DMS53 treated with DMSO at 0.1 percent for 48 hours (cell line): Measurements from ENCODE around the gene ZNF775.
A peak's percentile ranks its signal among the peaks of the same experiment; 100 is the strongest.

Experiments used
- DNase-seq: peaks from one replicate; lab custom pipeline; 2025; ENCODE audit not compliant: unreplicated experiment; lab: John Stamatoyannopoulos, UW

Gene ZNF775

GRCh38 chr7:150410131-150410530 lies 31.0 kb downstream of the ZNF775 start:
- DNase-seq = no peak

DNA sequence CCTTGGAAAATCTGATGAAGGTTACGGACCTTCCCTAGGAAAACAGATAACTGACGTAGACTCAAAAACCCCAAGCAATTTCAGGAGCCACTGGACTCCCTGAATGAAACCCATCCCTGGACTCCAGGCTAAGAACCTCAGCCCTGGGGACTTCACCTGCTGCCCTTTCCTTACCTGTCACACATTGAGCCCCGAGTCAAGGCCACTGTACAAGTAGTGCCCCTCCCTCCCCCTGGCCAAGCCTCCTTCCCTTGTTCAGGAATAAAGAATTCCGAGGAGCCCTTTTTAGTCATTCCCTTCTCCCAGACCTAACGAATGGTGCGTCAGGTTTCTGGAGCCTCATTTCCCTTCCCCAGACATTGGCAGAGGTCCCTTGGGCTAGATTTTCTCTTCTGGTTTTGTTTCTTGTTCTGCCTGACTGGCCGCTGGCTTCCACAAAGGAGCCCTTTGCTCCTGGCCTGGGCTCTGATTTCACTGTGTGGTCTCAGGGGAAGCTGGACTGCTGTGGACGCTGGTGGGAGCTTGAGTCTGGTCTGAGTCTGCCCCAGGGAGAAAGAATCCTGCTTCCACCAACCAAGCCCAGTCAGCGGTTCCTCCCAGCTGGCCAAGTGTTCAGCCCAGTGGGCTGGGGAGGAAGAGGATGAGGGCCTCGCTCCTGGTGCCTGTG lies 31.7 kb downstream of the ZNF775 start:
- DNase-seq = no peak

DNA sequence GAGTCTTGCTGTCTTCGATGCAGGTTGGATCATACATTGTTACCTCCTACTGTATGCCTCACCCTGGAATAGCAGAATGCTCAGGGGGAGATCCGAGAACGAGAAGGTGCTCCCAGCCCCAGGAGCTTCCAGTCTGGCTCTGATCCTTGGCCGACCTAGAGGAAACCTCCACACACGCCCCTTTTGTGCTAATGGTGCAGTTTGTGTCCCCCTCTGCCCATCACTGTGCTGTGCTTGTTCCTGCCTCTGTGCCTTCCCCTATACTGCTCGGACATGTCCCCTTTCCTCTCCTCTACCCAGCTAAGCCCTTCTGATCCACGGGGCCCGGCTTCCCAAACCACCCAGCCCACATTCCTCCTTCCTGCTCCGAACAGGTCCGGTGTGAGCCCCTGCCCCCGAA lies 32.5 kb downstream of the ZNF775 start:
- no peak for DNase-seq

DNA sequence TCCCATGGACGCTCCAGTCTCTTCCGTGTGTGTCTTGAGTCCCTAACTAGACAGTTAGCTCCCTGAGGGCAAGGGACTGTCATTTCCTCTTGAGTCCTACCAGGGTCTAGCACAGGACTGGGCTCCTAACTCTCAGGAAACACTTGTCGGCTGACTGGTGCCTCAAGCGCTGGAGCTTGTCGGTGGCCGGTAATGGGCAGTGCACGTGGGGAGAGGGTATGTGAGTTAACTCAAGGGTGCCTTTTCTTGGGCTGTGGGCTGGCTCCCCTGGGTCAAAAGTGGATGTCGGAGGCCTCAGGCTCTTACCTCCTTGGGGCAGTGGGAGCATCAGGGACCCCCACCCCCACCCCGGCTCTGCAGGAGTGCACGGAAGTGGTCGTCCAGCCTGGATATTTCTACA lies 32.9 kb downstream of the ZNF775 start:
- no peak for DNase-seq

DNA sequence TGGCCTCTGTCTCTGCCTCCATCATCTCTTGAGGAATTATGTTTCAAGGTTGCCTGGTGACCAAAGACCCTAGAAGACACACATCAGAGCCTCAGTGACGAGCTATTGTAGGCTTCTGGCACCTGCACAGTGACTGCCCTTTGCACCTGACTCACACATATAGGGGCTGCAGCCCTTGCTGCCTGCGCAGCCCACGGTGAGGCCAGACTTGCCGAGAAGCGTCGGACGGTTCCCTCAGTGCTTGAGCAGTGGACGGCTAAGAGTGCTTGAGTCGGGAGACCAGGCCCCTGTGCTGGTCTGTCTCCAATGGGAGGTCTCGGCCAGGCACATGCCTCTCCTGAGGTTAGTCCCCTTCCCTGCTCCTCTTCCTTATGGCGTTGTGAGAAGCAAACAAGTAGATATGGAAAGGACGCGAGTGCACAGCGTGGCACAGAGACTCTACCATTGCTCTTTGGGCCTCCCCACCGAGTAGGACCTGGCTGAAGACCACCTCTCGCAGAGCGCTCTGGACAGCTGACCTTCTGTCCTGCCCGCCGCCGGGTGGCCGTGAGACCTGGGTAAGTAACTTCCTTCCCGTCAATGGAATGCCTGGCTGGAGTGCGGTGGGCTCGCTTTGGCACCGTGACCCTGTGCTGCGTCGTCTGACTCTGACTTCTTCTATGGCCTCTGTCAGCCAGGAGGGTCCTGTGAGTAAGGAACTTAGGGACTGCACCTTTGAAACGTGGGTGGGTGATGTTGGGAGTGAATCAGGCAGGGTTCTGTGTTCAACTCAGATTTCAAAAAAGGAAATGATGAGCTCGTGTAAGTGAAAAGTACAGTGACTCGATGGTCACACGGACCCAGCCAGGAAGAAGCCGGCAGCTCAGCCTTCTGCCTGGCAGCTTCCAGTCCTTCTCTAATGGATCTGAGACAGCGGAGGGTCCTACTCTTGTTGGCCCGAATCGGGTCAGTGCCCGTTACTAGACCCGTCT lies 33.7 kb downstream of the ZNF775 start:
- DNase-seq = no peak

- DNase-seq = no peak
Observed at GRCh38 chr7:150413640-150414081, 34.5 kb downstream of the ZNF775 start.

DNA sequence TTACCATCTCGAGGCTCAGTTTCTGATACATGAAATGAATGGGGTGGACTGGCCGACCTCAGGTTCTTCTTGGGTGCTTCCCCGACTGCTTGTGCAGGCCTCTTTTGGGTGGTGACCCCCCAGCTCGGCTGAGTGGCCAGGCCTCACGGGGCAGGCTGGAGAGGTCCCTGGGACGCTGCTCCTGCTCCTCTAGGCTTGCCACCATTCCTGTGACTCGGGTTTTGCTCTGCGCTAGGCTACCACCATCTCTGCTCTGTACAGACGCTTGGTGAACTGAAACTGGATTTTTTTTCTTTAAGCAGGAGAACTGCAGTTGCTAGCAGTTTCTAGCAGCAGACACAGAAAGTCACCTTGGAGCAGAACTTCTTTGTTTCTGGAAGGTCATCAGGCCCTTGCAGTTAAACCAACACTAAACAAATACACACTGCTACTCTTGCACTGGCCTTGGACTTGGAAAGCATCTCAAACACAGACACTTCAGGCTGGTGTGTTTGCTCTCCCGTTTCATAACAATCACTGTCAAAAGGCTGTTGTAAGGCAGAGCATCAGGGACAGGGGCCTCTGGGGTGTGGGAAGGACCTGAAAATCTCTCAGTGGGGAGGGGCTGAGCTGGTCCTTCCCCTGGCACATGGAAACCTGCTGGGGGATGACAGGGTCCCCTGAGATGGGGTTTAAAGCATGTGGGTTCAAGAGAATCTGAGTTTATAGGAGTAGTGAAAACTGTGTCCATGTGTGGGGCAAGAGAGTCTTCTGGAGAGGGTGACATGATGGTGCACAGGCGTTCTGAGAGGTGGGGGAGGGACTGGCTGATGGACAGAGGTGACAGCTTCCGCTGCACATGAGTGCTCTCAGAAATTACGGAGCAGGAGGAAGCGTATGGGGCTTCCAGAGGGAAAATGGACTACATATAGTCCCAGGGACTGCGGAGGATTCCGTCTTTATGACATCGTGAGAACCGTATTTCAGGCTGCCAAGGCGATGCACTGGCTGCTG lies 36.3 kb downstream of the ZNF775 start:
- DNase-seq = no peak

DNA sequence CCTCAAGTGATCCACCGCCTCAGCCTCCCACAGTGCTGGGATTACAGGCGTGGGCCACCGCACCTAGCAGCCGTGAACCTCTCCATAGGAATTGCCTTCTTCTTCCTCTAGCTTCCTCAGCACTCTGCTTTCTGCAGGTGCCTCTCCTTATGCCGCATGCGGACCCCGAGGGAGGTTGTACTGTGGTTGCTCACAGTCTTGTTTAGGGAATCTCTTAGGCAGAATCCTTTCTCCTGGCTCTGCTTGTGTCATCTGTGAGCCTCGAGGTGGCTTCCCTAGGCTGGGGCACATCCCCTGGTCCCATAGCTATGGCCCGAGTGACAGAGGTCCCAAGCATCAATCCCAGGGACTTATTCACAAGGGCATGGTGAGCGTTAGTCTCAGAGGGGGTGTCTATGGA lies 38.1 kb downstream of the ZNF775 start:
- DNase-seq = no peak

DNA sequence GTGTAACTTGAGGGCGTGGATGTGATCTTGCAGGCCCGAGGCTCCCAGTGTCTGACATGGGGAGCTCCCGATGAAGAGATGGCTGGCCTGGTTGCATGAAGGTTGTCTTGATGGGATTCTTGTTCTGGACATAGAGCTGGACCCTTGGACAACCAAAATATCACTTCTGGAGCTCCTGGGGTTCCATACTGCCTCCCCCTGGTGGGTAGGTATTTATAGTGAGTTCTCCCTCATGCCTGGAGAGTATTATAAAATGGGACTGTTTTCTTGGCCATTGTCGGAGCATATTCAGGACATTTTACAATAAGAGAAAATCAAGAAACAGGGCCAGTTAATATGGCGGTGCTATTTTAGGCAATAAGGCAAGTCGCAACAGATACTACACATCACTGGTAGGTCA lies 38.7 kb downstream of the ZNF775 start:
- DNase-seq = no peak

- DNase-seq = no peak
Observed at GRCh38 chr7:150420242-150420641, 41.1 kb downstream of the ZNF775 start.

DNA sequence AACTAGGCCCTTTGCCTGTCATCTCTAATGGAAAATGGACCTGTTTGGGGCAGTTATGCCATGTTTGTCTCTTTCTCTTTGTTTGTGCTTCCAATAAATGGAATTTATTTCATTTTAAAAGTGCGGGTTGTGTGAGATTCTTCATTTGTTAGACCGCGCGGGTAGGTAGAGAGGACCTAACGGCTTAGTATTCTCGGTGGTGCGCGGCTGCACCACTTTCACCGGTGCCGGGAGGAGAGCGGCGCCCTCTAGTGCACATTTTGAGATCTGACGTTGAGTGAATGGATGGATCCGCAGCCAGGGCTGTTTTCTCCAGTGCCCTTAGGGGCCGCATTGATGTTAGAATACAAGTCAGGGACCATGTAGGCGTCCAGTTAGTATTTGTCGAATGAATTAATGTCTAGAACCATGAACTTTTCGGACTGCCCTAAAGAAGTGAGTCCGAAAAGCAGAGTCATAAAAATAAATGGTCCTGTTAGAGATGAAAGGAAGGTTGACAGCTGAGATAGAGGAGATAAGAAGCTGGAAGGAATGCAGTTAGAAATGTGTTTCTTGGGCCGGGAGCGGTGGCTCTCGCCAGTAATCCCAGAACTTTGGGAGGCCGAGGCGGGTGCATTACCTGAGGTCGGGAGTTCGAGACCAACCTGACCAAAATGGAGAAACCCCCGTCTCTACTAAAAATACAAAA lies 42.0 kb downstream of the ZNF775 start:
- peak; percentile 87 for DNase-seq

DNA sequence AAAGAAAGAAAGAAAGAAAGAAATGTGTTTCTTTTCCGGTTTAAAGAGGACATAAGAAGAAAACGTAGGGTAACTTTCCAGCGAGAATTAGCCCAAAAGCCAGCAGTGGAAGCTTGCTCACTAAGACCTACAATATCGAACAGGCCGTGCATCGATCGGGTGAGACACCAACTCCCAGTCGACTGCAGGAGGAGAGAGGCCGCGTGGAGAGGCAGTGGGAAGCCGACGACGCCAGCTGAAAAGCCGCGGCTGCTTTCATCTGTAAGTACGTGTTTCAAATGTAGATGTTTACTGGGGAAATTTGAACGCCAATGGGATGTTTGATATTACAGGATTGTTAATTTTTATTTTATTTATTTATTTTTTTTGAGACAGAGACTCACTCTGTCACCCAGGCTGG lies 42.7 kb downstream of the ZNF775 start:
- DNase-seq = no peak

DNA sequence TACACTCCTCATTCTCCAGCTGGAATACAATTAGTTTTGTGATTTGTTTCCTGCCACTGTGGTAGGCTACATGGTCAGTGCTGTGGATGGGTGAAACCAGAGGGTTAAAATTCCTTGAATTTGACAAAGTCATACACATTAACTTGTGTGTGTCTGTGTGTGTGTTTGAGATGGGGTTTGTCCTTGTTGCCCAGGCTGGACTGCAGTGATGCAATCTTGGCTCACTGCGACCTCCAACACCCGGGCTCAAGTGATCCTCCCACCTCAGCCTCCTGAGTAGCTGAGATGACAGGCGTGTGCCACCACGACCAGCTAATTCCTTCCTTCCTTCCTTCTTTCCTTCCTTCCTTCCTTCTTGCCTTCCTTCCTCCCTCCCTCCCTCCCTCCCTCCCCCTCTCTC lies 46.5 kb downstream of the ZNF775 start:
- DNase-seq = no peak

DNA sequence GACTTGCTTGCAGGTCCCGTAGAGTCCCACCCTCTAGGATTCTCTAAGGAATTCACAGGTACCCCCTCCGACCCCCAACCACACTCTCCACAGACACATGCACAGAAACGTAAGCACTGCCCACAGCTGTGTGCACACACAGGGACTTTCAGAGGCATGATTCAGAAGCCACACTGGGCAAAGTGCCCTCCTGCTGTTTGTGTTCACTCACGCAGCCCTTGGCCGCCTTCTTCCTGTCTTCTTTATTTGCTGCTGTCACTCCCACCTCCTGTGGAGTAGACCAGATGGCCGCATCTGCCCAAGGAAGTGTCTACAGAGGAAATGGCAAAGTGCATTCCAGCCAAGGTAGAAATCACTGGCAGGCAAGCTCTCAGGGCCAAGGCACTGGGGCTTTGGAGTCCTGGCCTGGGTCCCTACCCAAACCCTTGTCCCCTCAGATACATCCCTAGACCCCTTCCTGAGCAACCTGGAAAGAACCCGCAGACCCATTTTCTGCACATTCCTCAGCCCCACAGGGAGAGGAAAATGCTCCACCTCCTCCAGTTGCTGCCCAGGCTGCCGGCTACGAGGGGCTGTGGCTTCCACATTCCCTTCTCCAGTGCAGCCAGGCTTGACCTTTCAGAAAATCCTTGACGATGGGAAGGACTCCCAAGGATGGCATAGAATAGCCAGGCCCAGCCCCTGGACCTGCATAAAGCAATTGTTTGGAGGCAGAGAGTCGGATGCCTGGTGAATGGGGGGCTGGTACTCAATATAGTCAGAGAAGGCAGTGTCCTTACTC lies 49.7 kb downstream of the ZNF775 start:
- no peak for DNase-seq

- DNase-seq = no peak
Observed at GRCh38 chr7:150429699-150430098, 50.6 kb downstream of the ZNF775 start.

GRCh38 chr7:150430465-150431085 lies 51.4 kb downstream of the ZNF775 start:
- no peak for DNase-seq

GRCh38 chr7:150431839-150432658 lies 52.9 kb downstream of the ZNF775 start:
- no peak for DNase-seq
